Natural killer cell treated with Interleukin-12 subunit alpha and Interleukin-12 subunit beta and Interleukin-15 and Interleukin-18, amount 100 ng/mL, for 72 hours (primary cell): ENCODE data around the gene ARRDC1. TPM values are rescaled to one million over a fixed set of nuclear protein-coding genes. Genes with fewer than 3 reads are reported as not detected.
"Not testable (repeated sequence)": the region's sequence is repeated elsewhere in the genome, so short reads cannot be mapped to it uniquely, and the experiment has no call there.

Experiments
- ATAC-seq, 2 donors: fragments of 150-1000 bp; cut with Tn5 transposase in 1 of 2; sonication (Bioruptor Pico), chemical (Tn5 transposase) in 1 of 2; 2 replicates each; pipeline ENCODE4 v1.10.0; 2021
- DNase-seq: peaks from one replicate; pipeline ENCODE4 v3.0.0; 2022; ENCODE audit warnings: low spot score
- H3K27ac Mint-ChIP-seq, 2 donors: 1 replicate in 1 of 2; 2 replicates in 1 of 2; pipeline ENCODE4 v1.8.0; 2022; ENCODE audit warnings: mixed read lengths in 2 of 2, mild to moderate bottlenecking in 1 of 2, moderate library complexity in 1 of 2
- H3K27me3 Mint-ChIP-seq, 2 donors: 1 replicate in 1 of 2; 2 replicates in 1 of 2; pipeline ENCODE4 v1.8.0; 2022; ENCODE audit warnings: mixed read lengths in 2 of 2
- H3K36me3 Mint-ChIP-seq: one replicate; pipeline ENCODE4 v1.8.0; 2022; ENCODE audit warnings: mixed read lengths
- H3K4me1 Mint-ChIP-seq, 2 donors: 1 replicate in 1 of 2; 2 replicates in 1 of 2; pipeline ENCODE4 v1.8.0; 2022; ENCODE audit warnings: low read depth in 2 of 2, mixed read lengths in 2 of 2, mild to moderate bottlenecking in 1 of 2
- H3K4me3 Mint-ChIP-seq: one replicate; pipeline ENCODE4 v1.8.0; 2022; ENCODE audit warnings: mixed read lengths
- H3K9me3 Mint-ChIP-seq: 2 replicates; pipeline ENCODE4 v1.8.0; 2022; ENCODE audit warnings: mixed read lengths
- total RNA-seq, 2 donors: library from RNA; stranded (reverse); gene quantifications; one replicate each; pipeline ENCODE4 v1.2.3, GENCODE V29; 2022

The ARRDC1 gene
- total RNA-seq, 2 donors from 2014 or later = 56.6 to 64.7 TPM

GRCh38 chr9:137622211-137622610, 16.7 kb downstream of the ARRDC1 start:
- not testable (repeated sequence) for H3K27ac Mint-ChIP-seq, H3K27me3 Mint-ChIP-seq, ATAC-seq, DNase-seq, H3K4me3 Mint-ChIP-seq, H3K9me3 Mint-ChIP-seq, H3K36me3 Mint-ChIP-seq
- H3K4me1 Mint-ChIP-seq = peaks cover 44 to 52% of the 10 kb centered on the region in 2 donors

DNA sequence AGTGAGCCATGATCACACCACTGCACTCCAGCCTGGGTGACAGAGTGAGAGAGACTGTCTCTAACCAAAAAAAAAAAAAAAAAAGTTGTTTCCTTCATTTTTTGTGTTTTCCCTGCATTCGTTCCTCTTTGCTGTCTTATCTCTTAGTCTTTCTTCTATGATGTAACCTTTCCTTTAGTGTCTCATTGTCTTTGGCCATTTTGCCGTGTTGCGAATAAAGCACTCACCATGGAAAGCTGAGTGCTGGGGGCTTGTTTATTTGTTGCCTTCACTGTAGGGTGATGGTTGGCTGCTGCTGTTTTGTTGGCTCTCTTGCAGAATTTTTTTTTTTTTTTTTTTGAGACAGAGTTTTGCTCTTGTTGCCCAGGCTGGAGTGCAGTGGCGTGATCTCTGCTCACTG, 21.0 kb downstream of the ARRDC1 start:
- ATAC-seq (no peak), DNase-seq (no peak)
- Mint-ChIP-seq H3K4me3 (peak overlapping the region; percentile 56), H3K36me3 (no peaks in the 10 kb centered on the region), H3K27me3 (no peaks in the 10 kb centered on the region), H3K27ac (peak overlapping the region in 1 of 2 donors; percentile 41), H3K4me1 (peaks cover 42 to 48% of the 10 kb centered on the region in 2 donors), H3K9me3 (no peaks in the 10 kb centered on the region)

- Mint-ChIP-seq H3K27ac (peak overlapping the region; percentile 60 to 93), H3K4me1 (peaks cover 45 to 46% of the 10 kb centered on the region in 2 donors)
- ATAC-seq, DNase-seq, H3K36me3 Mint-ChIP-seq, H3K4me3 Mint-ChIP-seq, H3K27me3 Mint-ChIP-seq, H3K9me3 Mint-ChIP-seq: not testable (repeated sequence)
Observed at GRCh38 chr9:137627406-137627805, 21.9 kb downstream of the ARRDC1 start.

GRCh38 chr9:137630126-137630525, 24.6 kb downstream of the ARRDC1 start:
- ATAC-seq (no peak), DNase-seq (no peak)
- H3K4me1 Mint-ChIP-seq = peaks cover 56% of the 10 kb centered on the region in 2 donors
- H3K36me3 Mint-ChIP-seq = no peaks in the 10 kb centered on the region
- H3K27ac Mint-ChIP-seq = peak overlapping the region; percentile 60 to 93
- no peaks in the 10 kb centered on the region for H3K27me3 Mint-ChIP-seq
- no peaks in the 10 kb centered on the region for H3K9me3 Mint-ChIP-seq
- peak overlapping the region; percentile 37 for H3K4me3 Mint-ChIP-seq

GRCh38 chr9:137630679-137631078, 25.2 kb downstream of the ARRDC1 start:
- Mint-ChIP-seq H3K27ac (peak overlapping the region; percentile 60 to 93), H3K36me3 (no peaks in the 10 kb centered on the region), H3K9me3 (no peaks in the 10 kb centered on the region), H3K4me1 (peaks cover 50 to 51% of the 10 kb centered on the region in 2 donors), H3K27me3 (no peaks in the 10 kb centered on the region), H3K4me3 (peak overlapping the region; percentile 37)
- DNase-seq (no peak), ATAC-seq (no peak)

- no peaks in the 10 kb centered on the region for H3K9me3 Mint-ChIP-seq
- no peaks in the 10 kb centered on the region for H3K27me3 Mint-ChIP-seq
- H3K36me3 Mint-ChIP-seq = no peaks in the 10 kb centered on the region
- H3K4me1 Mint-ChIP-seq = peaks cover 46 to 50% of the 10 kb centered on the region in 2 donors
- ATAC-seq (no peak), DNase-seq (no peak)
- peak overlapping the region in 1 of 2 donors; percentile 73 for H3K27ac Mint-ChIP-seq
- H3K4me3 Mint-ChIP-seq = no peak overlapping the region
Observed at GRCh38 chr9:137631345-137632229, 26.1 kb downstream of the ARRDC1 start.

GRCh38 chr9:137632230-137633161, 27.0 kb downstream of the ARRDC1 start:
- Mint-ChIP-seq H3K36me3 (no peaks in the 10 kb centered on the region), H3K27ac (peak overlapping the region; percentile 13 to 73), H3K9me3 (no peaks in the 10 kb centered on the region), H3K27me3 (no peaks in the 10 kb centered on the region), H3K4me1 (peaks cover 45 to 49% of the 10 kb centered on the region in 2 donors), H3K4me3 (no peak overlapping the region)
- DNase-seq (no peak), ATAC-seq (no peak)

- peaks cover 45 to 46% of the 10 kb centered on the region in 2 donors for H3K4me1 Mint-ChIP-seq
- no peaks in the 10 kb centered on the region for H3K27me3 Mint-ChIP-seq
- DNase-seq = no peak
- H3K4me3 Mint-ChIP-seq = no peak overlapping the region
- H3K27ac Mint-ChIP-seq = peak overlapping the region in 1 of 2 donors; percentile 75
- no peaks in the 10 kb centered on the region for H3K36me3 Mint-ChIP-seq
- no peak for ATAC-seq
- no peaks in the 10 kb centered on the region for H3K9me3 Mint-ChIP-seq
Observed at GRCh38 chr9:137634016-137634415, 28.5 kb downstream of the ARRDC1 start.

DNA sequence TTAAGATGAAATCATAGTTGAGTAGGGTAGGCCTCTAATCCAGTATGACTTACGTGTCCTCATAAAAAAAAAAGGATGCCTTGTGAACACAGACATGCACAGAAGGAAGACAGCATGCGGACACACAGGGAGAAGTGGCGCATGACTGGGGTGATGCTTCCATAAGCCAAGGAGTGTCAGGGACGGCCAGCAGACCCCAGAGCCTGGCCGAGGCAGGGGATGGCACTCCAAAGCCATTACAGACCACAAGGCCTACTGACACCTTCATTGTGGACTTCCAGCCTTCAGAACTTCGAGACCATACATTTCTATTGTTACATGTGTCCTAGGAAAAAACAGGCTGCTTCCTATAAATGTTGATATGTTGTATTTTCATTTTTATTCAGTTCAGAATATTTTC, 33.2 kb downstream of the ARRDC1 start:
- no peak for ATAC-seq

DNA sequence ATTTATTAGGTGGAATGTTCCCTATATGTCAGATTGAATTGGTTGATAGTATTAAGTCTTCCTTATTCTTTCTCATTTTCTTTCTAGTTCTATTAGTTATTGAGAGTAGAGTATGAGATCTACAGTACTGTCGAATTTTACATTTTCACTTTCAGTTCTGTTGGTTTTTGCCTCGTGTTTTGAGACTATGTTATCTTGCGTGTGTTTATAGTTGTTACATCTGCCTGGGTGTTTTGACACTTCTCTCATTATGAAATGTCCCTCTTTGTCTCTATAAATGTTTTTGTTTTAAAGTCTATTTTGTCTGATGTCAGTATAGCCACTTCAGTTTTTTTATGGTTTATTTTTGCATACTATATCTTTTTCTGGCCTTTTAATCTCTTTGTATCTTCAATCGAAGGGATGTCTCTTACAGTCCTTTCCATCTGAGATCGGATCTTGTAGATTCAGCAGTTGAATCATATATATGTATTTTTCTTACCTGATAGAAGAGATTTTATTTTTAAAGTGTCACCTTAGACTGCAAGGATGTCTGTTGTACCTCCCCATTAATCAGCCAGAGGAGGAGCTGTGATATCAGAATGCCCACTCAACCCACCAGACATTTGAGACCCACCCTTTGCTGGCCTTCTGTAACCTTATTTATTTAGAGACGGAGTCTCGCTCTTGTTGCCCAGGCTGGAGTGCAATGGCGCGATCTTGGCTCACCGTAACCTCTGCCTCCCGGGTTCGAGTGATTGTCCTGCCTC, 34.0 kb downstream of the ARRDC1 start:
- ATAC-seq = peak; percentile 90 to 94
- DNase-seq = no peak

More for the DNA sequence above, 33.2 kb downstream of the ARRDC1 start:
- Mint-ChIP-seq H3K27me3 (no peaks in the 10 kb centered on the region), H3K4me3 (peak overlapping the region; percentile 84), H3K4me1 (peaks cover 40 to 51% of the 10 kb centered on the region in 2 donors), H3K9me3 (no peaks in the 10 kb centered on the region), H3K36me3 (peaks cover 14% of the 10 kb centered on the region), H3K27ac (peak overlapping the region; percentile 80 to 94)
- DNase-seq = no peak

GRCh38 chr9:137640862-137641261, 35.4 kb downstream of the ARRDC1 start:
- Mint-ChIP-seq H3K36me3 (peaks cover 14% of the 10 kb centered on the region), H3K9me3 (no peaks in the 10 kb centered on the region), H3K27ac (peak overlapping the region; percentile 80 to 94), H3K4me1 (peaks cover 41 to 46% of the 10 kb centered on the region in 2 donors), H3K27me3 (no peaks in the 10 kb centered on the region), H3K4me3 (peak overlapping the region; percentile 56)
- no peak for DNase-seq
- ATAC-seq = no peak

More for the DNA sequence above, 34.0 kb downstream of the ARRDC1 start:
- peaks cover 14% of the 10 kb centered on the region for H3K36me3 Mint-ChIP-seq
- H3K9me3 Mint-ChIP-seq = no peaks in the 10 kb centered on the region
- H3K4me1 Mint-ChIP-seq = peaks cover 39 to 46% of the 10 kb centered on the region in 2 donors
- H3K4me3 Mint-ChIP-seq = peak overlapping the region; percentile 84
- peak overlapping the region; percentile 80 to 94 for H3K27ac Mint-ChIP-seq
- no peaks in the 10 kb centered on the region for H3K27me3 Mint-ChIP-seq

GRCh38 chr9:137642118-137642601, 36.7 kb downstream of the ARRDC1 start:
- ATAC-seq = no peak
- peaks cover 14% of the 10 kb centered on the region for H3K36me3 Mint-ChIP-seq
- H3K27ac Mint-ChIP-seq = peak overlapping the region; percentile 80 to 94
- no peaks in the 10 kb centered on the region for H3K9me3 Mint-ChIP-seq
- no peak for DNase-seq
- H3K4me1 Mint-ChIP-seq = peaks cover 48 to 53% of the 10 kb centered on the region in 2 donors
- H3K27me3 Mint-ChIP-seq = no peaks in the 10 kb centered on the region
- H3K4me3 Mint-ChIP-seq = no peak overlapping the region

DNA sequence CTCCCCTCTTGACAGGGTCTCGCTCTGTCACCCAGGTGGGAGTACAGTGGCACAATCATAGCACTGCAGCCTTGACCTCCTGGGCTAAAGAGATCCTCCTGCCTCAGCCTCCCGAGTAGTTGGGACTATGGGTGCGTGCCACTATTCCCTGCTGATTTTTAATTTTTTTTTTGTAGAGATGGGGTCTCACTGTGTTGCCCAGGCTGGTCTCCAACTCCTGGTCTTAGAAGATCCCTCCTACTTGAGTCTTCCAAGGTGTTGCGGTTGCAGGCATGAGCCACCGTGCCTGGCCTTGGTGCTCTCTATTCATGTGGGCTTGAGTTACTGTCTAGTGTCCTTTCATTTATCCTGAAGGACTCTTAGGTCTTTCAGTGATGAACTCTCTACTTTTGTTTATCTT, 37.4 kb downstream of the ARRDC1 start:
- ATAC-seq = no peak
- peaks cover 52 to 56% of the 10 kb centered on the region in 2 donors for H3K4me1 Mint-ChIP-seq

More for the DNA sequence above, 37.4 kb downstream of the ARRDC1 start:
- Mint-ChIP-seq H3K4me3 (no peak overlapping the region), H3K27ac (no peak overlapping the region), H3K9me3 (no peaks in the 10 kb centered on the region), H3K36me3 (peaks cover 15% of the 10 kb centered on the region), H3K27me3 (no peaks in the 10 kb centered on the region)
- DNase-seq = no peak
